Stomach smooth muscle (tissue), 2 donors: ENCODE results near the gene CTNND2.

Source experiments
- H3K27ac ChIP-seq: one replicate; pipeline ENCODE4 v1.7.0; 2013; ENCODE audit warnings: mild to moderate bottlenecking, low read length, inconsistent platforms
- H3K27me3 ChIP-seq, 2 donors: one replicate each; pipeline ENCODE4 v1.7.0; 2013; ENCODE audit warnings: low read length in 2 of 2; ENCODE audit not compliant: insufficient read depth in 2 of 2, control insufficient read depth in 1 of 2
- H3K36me3 ChIP-seq, 2 donors: one replicate each; pipeline ENCODE4 v1.7.0; 2013; ENCODE audit warnings: low read length in 2 of 2; ENCODE audit not compliant: control insufficient read depth in 2 of 2, insufficient read depth in 2 of 2
- H3K4me1 ChIP-seq: one replicate; pipeline ENCODE4 v1.7.0; 2013; ENCODE audit warnings: low read length; ENCODE audit not compliant: control insufficient read depth, insufficient read depth
- H3K4me3 ChIP-seq, 2 donors: one replicate each; pipeline ENCODE4 v1.7.0; 2013; ENCODE audit warnings: low read length in 2 of 2
- H3K9ac ChIP-seq, 2 donors: one replicate each; pipeline ENCODE4 v1.7.0; 2013; ENCODE audit warnings: low read length in 2 of 2, mild to moderate bottlenecking in 1 of 2
- H3K9me3 ChIP-seq, 2 donors: one replicate each; pipeline ENCODE4 v1.7.0; 2013; ENCODE audit warnings: low read length in 2 of 2; ENCODE audit not compliant: control insufficient read depth in 2 of 2
- donor health status: healthy.
- donor health status: Pancreatic carcinoma.

CTNND2 gene

DNA sequence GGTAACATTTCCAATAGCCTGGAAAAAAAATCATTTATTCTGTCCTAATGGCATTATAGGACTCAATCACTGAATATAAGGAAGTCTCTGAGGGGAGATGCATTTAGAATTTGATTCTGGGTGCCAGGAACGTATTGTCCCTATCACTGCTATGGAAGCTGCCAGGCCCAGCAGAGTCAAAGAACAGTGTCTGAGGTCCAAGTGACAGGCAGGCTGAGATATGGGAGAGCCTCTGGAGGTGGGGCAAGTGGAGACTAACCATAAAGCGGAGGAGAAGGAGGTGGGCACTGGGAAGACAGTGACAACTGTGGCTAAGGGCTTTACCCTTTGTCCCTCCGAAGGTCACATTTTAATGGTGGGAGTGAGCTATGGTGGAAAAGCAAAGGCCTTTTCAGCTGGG lies 505.5 kb downstream of the CTNND2 start:
- Histone ChIP-seq H3K4me1 (no peaks in the 10 kb centered on the region), H3K27me3 (peaks cover 0 to 2% of the 10 kb centered on the region in 2 donors), H3K36me3 (no peaks in the 10 kb centered on the region), H3K9ac (no peak overlapping the region), H3K27ac (no peak overlapping the region), H3K4me3 (no peak overlapping the region), H3K9me3 (no peaks in the 10 kb centered on the region)

DNA sequence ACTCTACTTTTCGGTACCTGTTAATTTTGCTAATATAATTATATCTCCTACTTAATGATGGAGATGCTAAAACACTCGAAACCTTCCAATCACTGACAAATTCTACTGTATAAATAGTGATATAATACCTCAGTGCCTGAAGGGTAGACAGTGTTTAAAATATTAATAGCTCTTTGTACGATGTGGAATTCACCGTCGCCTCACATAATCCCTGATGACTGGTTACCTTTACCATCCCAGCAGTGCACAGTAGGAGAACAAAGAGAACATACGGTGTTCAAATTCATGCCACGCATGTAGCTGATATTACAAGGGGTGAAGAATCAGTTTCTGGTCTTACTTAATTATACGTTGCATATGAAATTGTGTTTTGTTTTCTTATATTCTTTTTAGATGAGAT lies 506.7 kb downstream of the CTNND2 start:
- Histone ChIP-seq H3K9me3 (no peaks in the 10 kb centered on the region), H3K36me3 (no peaks in the 10 kb centered on the region), H3K9ac (no peak overlapping the region), H3K27ac (no peak overlapping the region), H3K27me3 (peaks cover 0 to 2% of the 10 kb centered on the region in 2 donors), H3K4me3 (no peak overlapping the region), H3K4me1 (no peaks in the 10 kb centered on the region)

DNA sequence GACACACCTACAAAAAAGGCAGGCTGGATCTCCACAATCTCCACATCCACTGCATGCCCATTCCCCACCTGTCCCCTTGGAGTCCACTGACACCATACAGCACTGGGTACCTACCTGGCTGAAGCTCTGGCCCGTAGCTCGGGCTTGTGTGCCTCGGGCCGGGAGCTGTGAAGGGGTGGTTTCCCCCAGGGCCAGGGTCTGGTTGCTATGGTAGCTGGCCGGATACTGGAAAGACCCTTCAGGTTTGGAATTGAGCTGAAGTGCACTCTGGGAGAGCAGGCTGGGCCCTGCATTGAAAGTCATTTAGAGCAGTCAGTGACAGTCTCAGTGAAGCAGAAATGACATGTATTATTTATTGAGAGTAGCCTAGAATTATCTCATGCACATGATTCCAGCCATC lies 507.3 kb downstream of the CTNND2 start:
- Histone ChIP-seq H3K27me3 (peaks cover 0 to 2% of the 10 kb centered on the region in 2 donors), H3K27ac (no peak overlapping the region), H3K4me1 (no peaks in the 10 kb centered on the region), H3K36me3 (no peaks in the 10 kb centered on the region), H3K9me3 (no peaks in the 10 kb centered on the region), H3K9ac (no peak overlapping the region), H3K4me3 (no peak overlapping the region)

GRCh38 chr5:11394933-11395332 lies 509.3 kb downstream of the CTNND2 start:
- Histone ChIP-seq H3K27ac (no peak overlapping the region), H3K36me3 (no peaks in the 10 kb centered on the region), H3K4me3 (no peak overlapping the region), H3K9ac (no peak overlapping the region), H3K27me3 (peaks cover 0 to 2% of the 10 kb centered on the region in 2 donors), H3K4me1 (no peaks in the 10 kb centered on the region), H3K9me3 (no peaks in the 10 kb centered on the region)

DNA sequence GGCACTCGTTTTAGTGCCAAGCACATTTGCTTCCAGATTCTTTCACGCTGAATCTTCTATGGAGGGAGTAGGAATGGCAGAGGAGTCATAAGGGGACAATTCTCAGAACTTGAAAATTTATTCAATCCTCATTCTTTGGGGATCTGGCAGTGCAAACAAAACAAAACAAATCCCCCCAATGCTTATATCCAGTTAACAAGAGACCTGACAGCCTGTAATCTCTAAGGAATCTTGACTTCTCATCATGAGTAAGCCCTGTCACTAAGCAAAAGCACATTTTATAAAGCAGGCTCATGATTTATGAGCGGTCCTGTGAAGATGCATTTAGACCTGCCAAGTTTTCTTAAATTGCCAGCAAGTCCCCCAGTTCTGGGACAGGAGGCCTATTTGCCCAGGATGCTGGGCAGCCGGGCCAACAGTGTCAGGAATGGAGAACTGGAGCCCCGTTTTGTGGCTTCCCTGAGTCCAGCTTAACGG lies 513.9 kb downstream of the CTNND2 start:
- Histone ChIP-seq H3K9me3 (no peaks in the 10 kb centered on the region), H3K36me3 (no peaks in the 10 kb centered on the region), H3K9ac (no peak overlapping the region), H3K4me3 (no peak overlapping the region), H3K27ac (no peak overlapping the region), H3K4me1 (peaks cover 3% of the 10 kb centered on the region), H3K27me3 (peaks cover 4 to 13% of the 10 kb centered on the region in 2 donors)

DNA sequence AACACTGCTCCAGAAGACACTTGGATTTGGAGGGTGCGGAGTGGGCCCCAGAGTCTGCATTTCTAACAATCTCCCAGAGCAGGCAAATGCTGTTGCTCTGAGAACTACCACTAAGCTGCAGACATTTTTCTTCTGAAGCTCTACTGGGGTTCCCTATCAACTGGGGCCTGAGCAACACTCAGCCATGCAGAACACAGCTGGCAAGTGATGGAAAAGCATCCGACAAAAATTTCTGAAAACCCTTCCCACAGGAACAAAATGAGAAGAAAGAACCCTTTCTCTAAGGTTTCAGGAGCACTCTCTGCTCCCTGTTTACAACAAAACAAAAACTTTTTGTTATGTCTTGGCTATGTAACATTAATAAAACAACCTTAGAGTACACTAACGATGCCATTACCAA lies 516.9 kb downstream of the CTNND2 start:
- Histone ChIP-seq H3K27ac (no peak overlapping the region), H3K36me3 (no peaks in the 10 kb centered on the region), H3K9ac (no peak overlapping the region), H3K4me3 (no peak overlapping the region), H3K9me3 (no peaks in the 10 kb centered on the region), H3K27me3 (peaks cover 8 to 17% of the 10 kb centered on the region in 2 donors), H3K4me1 (peaks cover 8% of the 10 kb centered on the region)

DNA sequence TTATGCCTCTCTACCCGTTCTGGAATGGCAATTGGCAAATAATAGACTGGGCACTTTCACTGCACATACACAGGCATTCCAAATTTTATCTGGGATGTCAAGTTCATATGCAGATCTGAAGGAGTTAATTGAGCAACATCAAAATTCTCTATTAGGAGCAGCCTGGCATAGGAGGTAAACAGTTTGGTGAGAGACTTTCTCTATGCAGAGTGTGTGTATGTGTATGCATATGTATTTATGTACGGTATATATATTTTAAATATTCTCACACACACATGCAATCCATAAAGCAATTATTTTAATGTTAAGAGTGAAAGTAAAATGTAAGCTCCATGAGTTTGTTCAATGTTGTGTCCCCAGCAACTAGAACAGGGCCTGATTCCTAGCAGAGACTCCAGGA lies 517.8 kb downstream of the CTNND2 start:
- H3K4me3 ChIP-seq = no peak overlapping the region
- H3K4me1 ChIP-seq = peaks cover 8% of the 10 kb centered on the region
- H3K9ac ChIP-seq = no peak overlapping the region
- H3K36me3 ChIP-seq = no peaks in the 10 kb centered on the region
- no peaks in the 10 kb centered on the region for H3K9me3 ChIP-seq
- peaks cover 8 to 17% of the 10 kb centered on the region in 2 donors for H3K27me3 ChIP-seq
- no peak overlapping the region for H3K27ac ChIP-seq

GRCh38 chr5:11385901-11386293 lies 518.3 kb downstream of the CTNND2 start:
- Histone ChIP-seq H3K9ac (no peak overlapping the region), H3K4me3 (peak overlapping the region; percentile 4 to 43)

GRCh38 chr5:11385251-11385900 lies 518.9 kb downstream of the CTNND2 start:
- H3K4me1 ChIP-seq = peaks cover 8% of the 10 kb centered on the region
- H3K9me3 ChIP-seq = no peaks in the 10 kb centered on the region
- peaks cover 8 to 17% of the 10 kb centered on the region in 2 donors for H3K27me3 ChIP-seq
- H3K4me3 ChIP-seq = peak overlapping the region; percentile 43 to 61
- H3K9ac ChIP-seq = no peak overlapping the region
- no peaks in the 10 kb centered on the region for H3K36me3 ChIP-seq
- H3K27ac ChIP-seq = no peak overlapping the region

More at GRCh38 chr5:11385901-11386293, 518.3 kb downstream of the CTNND2 start:
- peaks cover 8% of the 10 kb centered on the region for H3K4me1 ChIP-seq
- H3K36me3 ChIP-seq = no peaks in the 10 kb centered on the region
- no peak overlapping the region for H3K27ac ChIP-seq
- H3K27me3 ChIP-seq = peaks cover 8 to 17% of the 10 kb centered on the region in 2 donors
- H3K9me3 ChIP-seq = no peaks in the 10 kb centered on the region

- Histone ChIP-seq H3K4me3 (peak overlapping the region; percentile 41 to 63), H3K9ac (no peak overlapping the region), H3K4me1 (peaks cover 8% of the 10 kb centered on the region), H3K27ac (no peak overlapping the region), H3K27me3 (peaks cover 8 to 17% of the 10 kb centered on the region in 2 donors), H3K36me3 (no peaks in the 10 kb centered on the region), H3K9me3 (no peaks in the 10 kb centered on the region)
These were observed 519.6 kb downstream of the CTNND2 start for GRCh38 chr5:11384441-11385250.
